Liver (tissue), 9 donors: ENCODE data around the gene TTC24. TPM values are rescaled to one million over a fixed set of nuclear protein-coding genes. Genes with fewer than 3 reads are reported as not detected.
A peak's percentile ranks its signal among the peaks of the same experiment; 100 is the strongest.
"Not testable (repeated sequence)": the region's sequence is repeated elsewhere in the genome, so short reads cannot be mapped to it uniquely, and the experiment has no call there.

ENCODE experiments used
- DNase-seq: peaks from one replicate; pipeline ENCODE4 v3.0.0-alpha.2; 2017; ENCODE audit warnings: low spot score
- H3K27ac ChIP-seq, 2 donors: one replicate each; pipeline ENCODE4 v1.7.0; 2013; ENCODE audit warnings: inconsistent platforms in 2 of 2, low read length in 2 of 2, control low read depth in 1 of 2, low read depth in 1 of 2, mild to moderate bottlenecking in 1 of 2
- H3K27me3 ChIP-seq, 4 donors: one replicate each; pipeline versions ENCODE4 v1.6.1 to v1.7.0; 2013; ENCODE audit warnings: low read length in 3 of 4, inconsistent platforms in 1 of 4, mild to moderate bottlenecking in 1 of 4, moderate library complexity in 1 of 4; ENCODE audit not compliant: control insufficient read depth in 4 of 4, insufficient read depth in 4 of 4
- H3K36me3 ChIP-seq, 4 donors: one replicate each; pipeline versions ENCODE4 v1.6.1 to v1.7.0; 2013; ENCODE audit warnings: low read length in 3 of 4, mild to moderate bottlenecking in 3 of 4, low read depth in 1 of 4, moderate library complexity in 1 of 4; ENCODE audit not compliant: control insufficient read depth in 4 of 4, insufficient read depth in 3 of 4
- H3K4me1 ChIP-seq, 4 donors: one replicate each; pipeline versions ENCODE4 v1.6.1 to v1.7.0; 2013; ENCODE audit warnings: low read length in 3 of 4, mild to moderate bottlenecking in 3 of 4, moderate library complexity in 1 of 4; ENCODE audit not compliant: control insufficient read depth in 4 of 4, insufficient read depth in 4 of 4
- H3K4me3 ChIP-seq, 3 donors: one replicate each; pipeline versions ENCODE4 v1.6.1 to v1.7.0; 2013; ENCODE audit warnings: low read length in 3 of 3, control low read depth in 1 of 3, low read depth in 1 of 3, mild to moderate bottlenecking in 1 of 3
- H3K9ac ChIP-seq, 2 donors: one replicate each; pipeline ENCODE4 v1.7.0; 2013; ENCODE audit warnings: low read length in 2 of 2, mild to moderate bottlenecking in 2 of 2, moderate library complexity in 2 of 2, control low read depth in 1 of 2, low read depth in 1 of 2
- H3K9me3 ChIP-seq, 4 donors: one replicate each; pipeline versions ENCODE4 v1.6.1 to v1.7.0; 2013; ENCODE audit warnings: low read length in 3 of 4; ENCODE audit not compliant: control insufficient read depth in 4 of 4
- ATF3 ChIP-seq: IDR thresholded peaks from 2 replicates; pipeline ENCODE4 v1.6.1; 2016; ENCODE audit warnings: antibody characterized with exemption
- CTCF ChIP-seq: fragments of 150-350 bp; IDR thresholded peaks from 2 replicates; pipeline ENCODE4 v1.5.1; 2017; ENCODE audit warnings: improper control_type of control experiment, low read depth, low read length; ENCODE audit not compliant: missing input control
- FOXA1 ChIP-seq: IDR thresholded peaks from 2 replicates; pipeline ENCODE4 v1.6.1; 2016; ENCODE audit warnings: antibody characterized with exemption
- FOXA2 ChIP-seq: IDR thresholded peaks from 2 replicates; pipeline ENCODE4 v1.6.1; 2016; ENCODE audit warnings: antibody characterized with exemption
- GABPA ChIP-seq, 2 donors: IDR thresholded peaks in 1 of 2; conservative IDR thresholded peaks in 1 of 2; 2 replicates each; pipeline ENCODE4 v1.6.1; 2016; ENCODE audit warnings: antibody characterized with exemption in 2 of 2, mild to moderate bottlenecking in 1 of 2, moderate library complexity in 1 of 2
- HNF4A ChIP-seq, 2 donors: conservative IDR thresholded peaks; 2 replicates each; pipeline ENCODE4 v1.6.1; 2016; ENCODE audit warnings: antibody characterized with exemption in 2 of 2, mild to moderate bottlenecking in 2 of 2
- HNF4G ChIP-seq: IDR thresholded peaks from 2 replicates; pipeline ENCODE4 v1.6.1; 2016; ENCODE audit warnings: antibody characterized with exemption
- MAX ChIP-seq: IDR thresholded peaks from 2 replicates; pipeline ENCODE4 v1.6.1; 2016; ENCODE audit warnings: antibody characterized with exemption
- RAD21 ChIP-seq, 2 donors: IDR thresholded peaks; 2 replicates each; pipeline ENCODE4 v1.6.1; 2016; ENCODE audit warnings: antibody characterized with exemption in 2 of 2, mild to moderate bottlenecking in 2 of 2
- REST ChIP-seq: IDR thresholded peaks from 2 replicates; pipeline ENCODE4 v1.6.1; 2016; ENCODE audit warnings: antibody characterized with exemption, mild to moderate bottlenecking
- TAF1 ChIP-seq: conservative IDR thresholded peaks from 2 replicates; pipeline ENCODE4 v1.6.1; 2016; ENCODE audit warnings: antibody characterized with exemption, mild to moderate bottlenecking
- YY1 ChIP-seq: IDR thresholded peaks from 2 replicates; pipeline ENCODE4 v1.6.1; 2016; ENCODE audit warnings: antibody characterized with exemption, mild to moderate bottlenecking
- ZBTB33 ChIP-seq: IDR thresholded peaks from 2 replicates; pipeline ENCODE4 v1.6.1; 2016; ENCODE audit warnings: antibody characterized with exemption
- WGBS: extraction: QIAGEN DNeasy Blood & Tissue Kit; methylation state at CpG from one replicate; pipeline ENCODE4 v1.1.7; 2013; 5-methylcytosine and 5-hydroxymethylcytosine counted together
- polyA plus RNA-seq, 2 donors: library from polyadenylated mRNA; stranded (reverse) in 1 of 2; unstranded in 1 of 2; fragments of 200-250 nt in 1 of 2; fragments of >200 nt in 1 of 2; fragmentation: Nextera tagmentation in 1 of 2; extraction: Ambion mirVana in 1 of 2; gene quantifications; one replicate each; pipeline versions ENCODE4 v1.2.1 to v1.2.3, GENCODE V29; 2013 to 2015
- total RNA-seq, 2 donors: library from RNA; depleted of rRNA; stranded (reverse); fragments of >200 nt; gene quantifications; one replicate each; pipeline ENCODE4 v1.2.3, GENCODE V29; 2014
- donor health status: healthy.
- donor health status: healthy.
- donor health status: healthy.
- donor health status: healthy.
- donor health status: healthy.

TTC24 gene
- total and polyA plus RNA-seq, 4 donors, result 0.08 to 0.14 (median 0.10) TPM; not detected in 1

GRCh38 chr1:156627313-156627880 is 47.9 kb downstream of the TTC24 start:
- DNase-seq, result no peak
- Histone ChIP-seq H3K27ac (no peak overlapping the region), H3K36me3 (no peaks in the 10 kb centered on the region), H3K9ac (no peak overlapping the region), H3K27me3 (peaks cover 5 to 17% (median 10%) of the 10 kb centered on the region in 4 donors), H3K9me3 (no peaks in the 10 kb centered on the region), H3K4me3 (no peak overlapping the region), H3K4me1 (peaks cover 7 to 23% (median 15%) of the 10 kb centered on the region in 4 donors)
- 84% methylated on average over 2 of the region's 2 CpGs for WGBS
- TF ChIP-seq CTCF, result peak; percentile 47
- TF ChIP-seq RAD21 (IDR thresholded peaks at IDR 0.05), result peak; percentile 51 to 66
- no peak for TF ChIP-seq MAX

GRCh38 chr1:156629823-156630449 is 50.4 kb downstream of the TTC24 start:
- Histone ChIP-seq H3K27me3 (peaks cover 2 to 15% (median 4%) of the 10 kb centered on the region in 4 donors), H3K4me3 (no peak overlapping the region), H3K9ac (no peak overlapping the region), H3K4me1 (peaks cover 2 to 13% (median 8%) of the 10 kb centered on the region in 4 donors), H3K36me3 (no peaks in the 10 kb centered on the region), H3K27ac (no peak overlapping the region), H3K9me3 (no peaks in the 10 kb centered on the region)
- 80% methylated on average over 8 of the region's 8 CpGs for WGBS
- no peak for DNase-seq
- TF ChIP-seq GABPA (IDR thresholded peaks at IDR 0.05 in 1 of 2, conservative IDR thresholded peaks at IDR 0.05 in 1 of 2), result no peak
- TF ChIP-seq REST, result no peak
- TF ChIP-seq HNF4G, result no peak
- TF ChIP-seq ZBTB33, result no peak
- no peak for TF ChIP-seq FOXA1
- TF ChIP-seq YY1, result no peak
- TF ChIP-seq FOXA2, result no peak
- TF ChIP-seq CTCF, result no peak
- TF ChIP-seq HNF4A (conservative IDR thresholded peaks at IDR 0.05), result no peak
- TF ChIP-seq TAF1, result no peak
- no peak for TF ChIP-seq ATF3

GRCh38 chr1:156631152-156631551 is 51.6 kb downstream of the TTC24 start:
- not testable (repeated sequence) for H3K9me3 ChIP-seq, H3K27ac ChIP-seq, H3K27me3 ChIP-seq, H3K9ac ChIP-seq, H3K4me1 ChIP-seq, DNase-seq, H3K4me3 ChIP-seq, H3K36me3 ChIP-seq
- WGBS, result 43% methylated on average over 9 of the region's 9 CpGs
